Prostate gland (tissue), 2 donors: ENCODE data around the gene ZNF579.

Experiments
- POLR2A ChIP-seq: fragments of 450-650 bp; IDR thresholded peaks from one replicate; pipeline ENCODE4 v1.6.1; 2016; ENCODE audit warnings: antibody characterized with exemption, mild to moderate bottlenecking
- TF ChIP-seq, protein P1 (sequence below), 4 experiments: fragments of 200-600 bp in 2 of 4; fragments of 450-650 bp in 2 of 4; sonication (generic) in 2 of 4; IDR thresholded peaks; 1 replicate in 3 of 4; 2 replicates in 1 of 4; pipeline ENCODE4 v1.5.1; 2016 to 2019; ENCODE audit warnings: antibody characterized with exemption in 4 of 4, mild to moderate bottlenecking in 2 of 4, moderate library complexity in 2 of 4

DNA sequence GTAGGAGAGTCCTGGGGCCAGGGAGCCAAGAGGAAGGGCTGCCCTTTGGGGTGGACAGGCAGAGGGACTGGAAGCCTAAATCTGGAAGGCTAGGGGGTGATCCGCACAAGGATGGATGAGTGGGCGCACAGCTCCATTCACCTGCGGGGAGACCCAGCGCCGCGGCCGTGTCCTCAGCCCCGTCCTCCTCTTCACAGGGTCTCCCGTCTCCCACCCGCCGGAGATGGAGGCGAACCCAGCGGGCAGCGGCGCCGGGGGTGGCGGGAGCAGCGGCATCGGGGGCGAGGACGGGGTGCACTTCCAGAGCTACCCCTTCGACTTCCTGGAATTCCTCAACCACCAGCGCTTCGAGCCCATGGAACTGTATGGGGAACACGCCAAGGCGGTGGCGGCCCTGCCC lies 32.7 kb upstream of the ZNF579 start:
- TF ChIP-seq, protein P1, sequence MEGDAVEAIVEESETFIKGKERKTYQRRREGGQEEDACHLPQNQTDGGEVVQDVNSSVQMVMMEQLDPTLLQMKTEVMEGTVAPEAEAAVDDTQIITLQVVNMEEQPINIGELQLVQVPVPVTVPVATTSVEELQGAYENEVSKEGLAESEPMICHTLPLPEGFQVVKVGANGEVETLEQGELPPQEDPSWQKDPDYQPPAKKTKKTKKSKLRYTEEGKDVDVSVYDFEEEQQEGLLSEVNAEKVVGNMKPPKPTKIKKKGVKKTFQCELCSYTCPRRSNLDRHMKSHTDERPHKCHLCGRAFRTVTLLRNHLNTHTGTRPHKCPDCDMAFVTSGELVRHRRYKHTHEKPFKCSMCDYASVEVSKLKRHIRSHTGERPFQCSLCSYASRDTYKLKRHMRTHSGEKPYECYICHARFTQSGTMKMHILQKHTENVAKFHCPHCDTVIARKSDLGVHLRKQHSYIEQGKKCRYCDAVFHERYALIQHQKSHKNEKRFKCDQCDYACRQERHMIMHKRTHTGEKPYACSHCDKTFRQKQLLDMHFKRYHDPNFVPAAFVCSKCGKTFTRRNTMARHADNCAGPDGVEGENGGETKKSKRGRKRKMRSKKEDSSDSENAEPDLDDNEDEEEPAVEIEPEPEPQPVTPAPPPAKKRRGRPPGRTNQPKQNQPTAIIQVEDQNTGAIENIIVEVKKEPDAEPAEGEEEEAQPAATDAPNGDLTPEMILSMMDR (IDR thresholded peaks at IDR 0.05), result no peak
- TF ChIP-seq POLR2A, result no peak
